GM18519 (cell line): ENCODE results near the gene MAP3K13.
"Not testable (repeated sequence)": the region's sequence is repeated elsewhere in the genome, so short reads cannot be mapped to it uniquely, and the experiment has no call there.

Experiments used
- ATAC-seq: cut with Tn5 transposase; IDR thresholded peaks from one replicate; pipeline ENCODE4 v1.9.1; 2021; ENCODE audit warnings: mild to moderate bottlenecking, moderate library complexity; ENCODE audit not compliant: unreplicated experiment, low FRiP score

Gene MAP3K13

GRCh38 chr3:185439745-185440466, 77.0 kb downstream of the MAP3K13 start:
- ATAC-seq = no peak

GRCh38 chr3:185442031-185442430, 79.1 kb downstream of the MAP3K13 start:
- ATAC-seq = no peak

DNA sequence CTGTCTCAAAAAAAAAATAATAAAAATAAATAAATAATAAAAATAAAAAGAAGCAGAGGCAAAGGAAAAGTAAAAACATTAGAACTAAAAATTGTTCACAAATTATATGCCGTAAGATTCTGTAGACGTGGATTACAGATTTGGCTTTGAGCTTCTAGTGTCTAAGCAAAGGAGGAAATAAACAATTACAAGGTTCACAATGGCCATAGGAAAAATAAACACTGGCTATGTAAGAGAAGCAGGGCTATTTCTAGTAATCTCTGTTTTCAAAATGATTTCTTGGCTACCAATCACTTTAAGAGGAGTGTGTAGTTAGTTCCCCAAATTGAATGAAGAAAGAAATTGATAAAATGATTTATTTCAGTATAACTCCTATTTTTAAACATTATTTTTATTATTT, 81.4 kb downstream of the MAP3K13 start:
- ATAC-seq = no peak

DNA sequence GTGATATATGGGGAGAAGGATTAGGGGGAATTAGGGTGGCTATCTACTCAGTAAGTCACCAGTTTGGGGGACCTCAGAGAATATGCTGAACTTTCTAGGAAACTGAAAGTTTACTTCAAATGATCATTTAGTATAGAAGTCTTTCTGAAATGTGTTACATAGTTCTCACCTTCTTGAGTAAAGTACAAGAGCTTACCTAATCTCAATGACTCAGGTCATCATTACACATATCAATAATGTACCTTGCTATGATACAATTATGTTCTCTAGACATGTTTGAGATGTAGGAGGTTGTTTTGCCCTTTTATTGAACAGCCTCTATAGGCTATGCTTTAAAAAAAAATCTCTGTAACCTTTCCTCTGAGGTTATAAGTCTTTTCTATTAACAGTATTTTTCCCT, 85.2 kb downstream of the MAP3K13 start:
- ATAC-seq = no peak

GRCh38 chr3:185451432-185451831, 88.5 kb downstream of the MAP3K13 start:
- not testable (repeated sequence) for ATAC-seq

- no peak for ATAC-seq
Observed at GRCh38 chr3:185457376-185457775, 94.4 kb downstream of the MAP3K13 start.

DNA sequence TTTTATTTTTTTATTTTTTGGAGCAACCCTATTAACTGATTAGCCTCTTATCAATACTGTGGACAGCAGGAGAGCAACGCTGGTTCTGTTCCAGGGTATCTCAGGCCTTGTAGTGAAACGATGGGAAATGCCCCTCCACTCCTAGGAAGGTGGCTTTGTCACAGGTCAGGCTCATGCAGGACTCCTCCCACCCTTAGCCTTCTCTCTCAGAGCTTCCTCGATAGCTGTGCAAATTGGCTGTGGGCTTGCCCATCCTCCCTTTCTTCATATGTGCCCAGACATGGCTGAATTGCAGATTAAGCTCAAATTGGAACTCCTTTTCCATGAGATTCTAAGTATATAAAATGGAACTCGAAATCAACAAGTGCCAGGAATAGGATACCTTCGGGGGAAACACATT, 97.4 kb downstream of the MAP3K13 start:
- ATAC-seq = no peak

GRCh38 chr3:185460719-185461350, 97.9 kb downstream of the MAP3K13 start:
- no peak for ATAC-seq

- no peak for ATAC-seq
Observed at GRCh38 chr3:185465471-185465870, 102.5 kb downstream of the MAP3K13 start.

GRCh38 chr3:185466123-185466522, 103.2 kb downstream of the MAP3K13 start:
- not testable (repeated sequence) for ATAC-seq

- no peak for ATAC-seq
Observed at GRCh38 chr3:185469542-185469941, 106.6 kb downstream of the MAP3K13 start.

DNA sequence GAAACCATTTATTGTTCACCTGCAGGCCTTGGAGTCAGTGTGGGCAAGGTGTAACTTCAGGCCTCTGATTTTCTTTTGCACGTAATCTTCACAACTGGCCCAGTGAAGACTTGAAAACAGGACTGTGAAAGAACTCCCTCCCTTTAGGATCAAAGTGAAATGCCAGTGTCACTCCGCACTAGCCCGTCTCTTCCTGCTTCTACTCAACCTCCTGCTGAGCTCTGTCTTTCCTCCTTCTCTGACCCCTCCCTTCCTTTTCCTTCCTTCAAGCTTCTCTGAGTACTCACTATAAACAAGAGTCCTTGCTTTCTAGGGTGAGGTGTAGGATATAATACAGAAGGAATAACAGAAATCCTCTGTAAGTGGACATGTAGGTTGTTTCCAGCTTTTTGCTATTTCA, 107.4 kb downstream of the MAP3K13 start:
- ATAC-seq = no peak

DNA sequence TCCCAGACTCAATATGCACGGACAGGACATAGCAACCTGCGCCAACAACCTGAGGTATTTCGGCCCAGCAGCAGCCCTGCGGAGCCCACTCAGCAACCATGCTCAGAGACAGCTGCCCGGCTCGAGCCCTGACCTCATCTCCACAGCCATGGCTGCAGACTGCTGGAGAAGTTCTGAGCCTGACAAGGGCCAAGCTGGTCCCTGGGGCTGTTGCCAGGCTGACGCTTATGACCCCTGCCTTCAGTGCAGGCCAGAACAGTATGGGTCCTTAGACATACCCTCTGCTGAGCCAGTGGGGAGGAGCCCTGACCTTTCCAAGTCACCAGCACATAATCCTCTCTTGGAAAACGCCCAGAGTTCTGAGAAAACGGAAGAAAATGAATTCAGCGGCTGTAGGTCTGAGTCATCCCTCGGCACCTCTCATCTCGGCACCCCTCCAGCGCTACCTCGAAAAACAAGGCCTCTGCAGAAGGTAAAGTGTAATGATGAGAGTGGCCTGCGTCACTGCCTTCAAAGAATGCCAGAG, 110.4 kb downstream of the MAP3K13 start:
- ATAC-seq = no peak

- not testable (repeated sequence) for ATAC-seq
Observed at GRCh38 chr3:185474922-185475321, 112.0 kb downstream of the MAP3K13 start.

GRCh38 chr3:185477316-185477715, 114.4 kb downstream of the MAP3K13 start:
- ATAC-seq = no peak

DNA sequence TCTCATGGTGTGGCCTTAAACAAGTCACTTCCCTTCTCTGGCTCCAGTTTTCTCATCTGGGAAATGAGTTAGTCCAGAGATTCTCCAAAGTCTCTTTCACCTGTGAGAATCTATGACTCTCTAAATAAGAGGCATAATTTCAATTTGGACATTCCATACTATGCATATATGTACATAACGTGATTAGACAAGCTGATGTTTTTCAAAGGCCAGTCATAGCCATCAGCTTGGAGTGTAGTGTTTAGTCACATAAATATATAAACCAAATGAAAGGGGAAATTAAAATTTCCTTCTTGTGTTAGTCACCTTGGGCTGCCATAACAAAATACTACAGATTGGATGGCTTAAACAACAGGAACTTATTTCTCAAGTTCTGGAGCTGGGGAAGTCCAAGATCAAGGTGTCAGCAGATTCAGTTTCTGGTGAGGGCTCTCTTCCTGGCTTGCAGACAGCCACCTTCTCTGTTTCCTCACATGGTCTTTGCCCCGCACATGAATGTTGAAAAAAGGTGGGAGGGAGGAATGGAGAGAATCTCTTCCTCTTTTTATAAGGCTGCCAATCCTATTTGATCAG, 116.5 kb downstream of the MAP3K13 start:
- ATAC-seq = no peak

- no peak for ATAC-seq
Observed at GRCh38 chr3:185484296-185484695, 121.4 kb downstream of the MAP3K13 start.

DNA sequence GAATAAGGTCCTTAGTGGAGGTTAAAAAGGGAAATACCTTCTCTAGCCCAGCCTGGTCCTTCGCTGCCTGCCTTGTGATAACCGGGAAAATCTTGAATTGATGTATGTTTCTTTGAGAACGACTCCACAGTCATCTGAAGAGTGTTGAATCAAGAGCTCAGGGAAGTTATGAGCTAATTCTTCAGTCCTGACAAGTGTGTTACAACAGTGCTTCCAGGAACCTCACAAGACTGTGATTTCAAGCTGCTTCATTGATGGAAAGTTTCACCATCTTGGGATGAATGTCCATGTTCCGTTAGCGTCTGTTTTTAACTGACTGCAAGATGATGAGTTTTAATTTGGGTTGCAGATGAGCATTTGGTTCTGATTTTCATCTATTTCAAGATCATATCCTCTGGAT, 123.5 kb downstream of the MAP3K13 start:
- no peak for ATAC-seq

DNA sequence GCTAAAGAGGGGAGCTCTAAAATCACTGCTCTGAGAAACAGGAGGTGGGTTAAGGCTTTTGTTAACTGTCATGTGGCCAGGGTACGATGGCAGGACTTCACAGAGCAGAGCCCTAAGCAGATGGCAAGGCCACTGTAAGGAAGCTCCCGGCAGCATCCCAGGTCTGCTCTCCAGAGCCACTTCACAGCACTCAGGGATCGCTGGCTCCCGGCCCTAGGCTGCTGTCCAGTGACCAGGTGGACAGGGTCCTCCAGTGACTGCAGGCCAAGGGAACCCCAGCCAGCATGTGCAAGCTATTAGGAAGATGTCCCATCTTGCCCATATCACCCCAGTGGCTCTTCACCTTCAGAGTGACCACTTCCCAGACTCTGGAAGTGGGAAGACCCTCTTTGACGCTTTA, 125.5 kb downstream of the MAP3K13 start:
- ATAC-seq = no peak

DNA sequence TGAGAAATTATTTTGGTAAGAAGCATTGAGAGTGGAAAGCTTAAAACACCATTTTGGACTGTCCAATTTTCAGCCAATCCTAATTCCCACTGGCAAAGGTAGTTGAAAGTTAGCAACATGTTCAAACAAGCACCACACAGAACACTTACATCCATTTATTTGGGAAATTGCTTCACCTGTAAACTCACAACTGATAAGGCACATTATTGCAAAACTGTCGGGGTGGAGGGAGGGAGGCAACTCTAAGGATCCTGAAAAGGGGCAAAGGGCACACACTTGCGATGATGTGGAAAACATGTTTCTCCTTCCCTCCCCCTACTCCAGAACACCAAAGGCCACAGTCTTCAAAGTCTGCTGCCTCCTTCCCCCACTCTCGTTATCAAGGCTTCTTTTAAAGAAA, 126.5 kb downstream of the MAP3K13 start:
- ATAC-seq = no peak

- ATAC-seq = no peak
Observed at GRCh38 chr3:185490241-185490640, 127.3 kb downstream of the MAP3K13 start.
